H1 (cell line): ENCODE results near the gene NFYB. TPM values are rescaled to one million over a fixed set of nuclear protein-coding genes. Genes with fewer than 3 reads are reported as not detected.

Source experiments
- CTCF ChIA-PET: fragments of 300-600 bp; sonication (Branson Sonifier 250); formaldehyde crosslinking; loops from one replicate; lab custom pipeline; 2021; ENCODE audit not compliant: partially characterized antibody; lab: Charles Lee
- POLR2A ChIA-PET: fragments of 300-600 bp; sonication (Branson Sonifier 250); formaldehyde crosslinking; loops from one replicate; lab custom pipeline; 2021; ENCODE audit warnings: inconsistent platforms; ENCODE audit not compliant: partially characterized antibody; lab: Charles Lee
- DNase-seq, 2 experiments: peaks; one replicate each; pipeline versions ENCODE4 v3.0.0 to v3.0.0-alpha.2; 2010 to 2022; ENCODE audit warnings: low spot score in 2 of 2, low read depth in 1 of 2, mixed read lengths in 1 of 2
- FAIRE-seq: peaks from 2 replicates; lab custom pipeline; 2011; peaks lifted over from hg19 to GRCh38; lab: Jason Lieb, UNC
- H2AFZ ChIP-seq: 2 replicates; pipeline ENCODE4 v1.8.1; 2012; ENCODE audit warnings: low read length, inconsistent platforms
- H2AK5ac ChIP-seq: 2 replicates; pipeline ENCODE4 v1.6.1; 2013; ENCODE audit warnings: low read depth, low read length
- H2BK120ac ChIP-seq: replicated peaks from 2 replicates; pipeline ENCODE3; 2013; ENCODE audit warnings: low read depth, low read length, inconsistent platforms
- H2BK12ac ChIP-seq: 2 replicates; pipeline ENCODE4 v1.6.1; 2013; ENCODE audit warnings: low read depth, low read length
- H2BK15ac ChIP-seq: 2 replicates; pipeline ENCODE4 v1.6.1; 2013; ENCODE audit warnings: low read length
- H2BK20ac ChIP-seq: 2 replicates; pipeline ENCODE4 v1.6.1; 2013; ENCODE audit warnings: low read length
- H2BK5ac ChIP-seq: 2 replicates; pipeline ENCODE4 v1.6.1; 2013; ENCODE audit warnings: low read depth, low read length
- H3K14ac ChIP-seq: 2 replicates; pipeline ENCODE4 v1.6.1; 2013; ENCODE audit warnings: inconsistent platforms; ENCODE audit not compliant: insufficient read length
- H3K18ac ChIP-seq: 2 replicates; pipeline ENCODE4 v1.6.1; 2013; ENCODE audit warnings: low read length; ENCODE audit errors: extremely low read depth
- H3K23ac ChIP-seq: 2 replicates; pipeline ENCODE4 v1.6.1; 2013; ENCODE audit warnings: inconsistent platforms; ENCODE audit not compliant: insufficient read length
- H3K23me2 ChIP-seq: 2 replicates; pipeline ENCODE4 v1.6.1; 2013; ENCODE audit warnings: low read depth, low read length
- H3K27ac ChIP-seq: 2 replicates; pipeline ENCODE4 v1.6.1; 2011; ENCODE audit warnings: low read depth, low read length, inconsistent platforms
- H3K27me3 ChIP-seq, 4 experiments: replicated peaks in 1 of 4; 1 replicate in 1 of 4; 2 replicates in 3 of 4; pipeline versions ENCODE4 v1.6.1 to v1.8.1; 2011 to 2013; ENCODE audit warnings: low read length in 3 of 4, mild to moderate bottlenecking in 3 of 4, inconsistent platforms in 2 of 4, mixed read lengths in 2 of 4, moderate library complexity in 1 of 4; ENCODE audit not compliant: control insufficient read depth in 3 of 4, insufficient read depth in 3 of 4; ENCODE audit errors: extremely low read depth in 1 of 4
- H3K36me3 ChIP-seq, 4 experiments: 2 replicates each; pipeline versions ENCODE4 v1.6.1 to v1.8.1; 2011 to 2013; ENCODE audit warnings: mild to moderate bottlenecking in 4 of 4, low read length in 3 of 4, moderate library complexity in 2 of 4, control low read depth in 1 of 4, inconsistent platforms in 1 of 4; ENCODE audit not compliant: insufficient read depth in 4 of 4, control insufficient read depth in 2 of 4
- H3K4ac ChIP-seq: replicated peaks from 2 replicates; pipeline ENCODE3; 2013; ENCODE audit warnings: low read length, low read depth, mixed read lengths, inconsistent platforms; ENCODE audit not compliant: insufficient read length
- H3K4me1 ChIP-seq, 4 experiments: replicated peaks in 1 of 4; 1 replicate in 1 of 4; 2 replicates in 3 of 4; pipeline versions ENCODE4 v1.6.1 to v1.8.1; 2011 to 2013; ENCODE audit warnings: low read length in 3 of 4, inconsistent platforms in 2 of 4, mixed read lengths in 1 of 4; ENCODE audit not compliant: insufficient read depth in 4 of 4, control insufficient read depth in 3 of 4
- H3K4me2 ChIP-seq, 2 experiments: 2 replicates each; pipeline versions ENCODE4 v1.6.1 to v1.8.1; 2011 to 2013; ENCODE audit warnings: low read depth in 2 of 2, low read length in 2 of 2, control low read depth in 1 of 2, inconsistent platforms in 1 of 2, mild to moderate bottlenecking in 1 of 2; ENCODE audit not compliant: insufficient read depth in 1 of 2
- H3K4me3 ChIP-seq, 4 experiments: fragments of 200-600, 300-600 bp in 1 of 4; sonication (generic), shearing (Covaris generic), sonication (Bioruptor Twin) in 1 of 4; 2 replicates each; pipeline versions ENCODE4 v1.5.1 to v1.8.1; 2011 to 2016; ENCODE audit warnings: low read length in 4 of 4, low read depth in 3 of 4, control low read depth in 2 of 4, inconsistent platforms in 2 of 4, mild to moderate bottlenecking in 2 of 4, mixed read lengths in 1 of 4, moderate library complexity in 1 of 4; ENCODE audit not compliant: insufficient read depth in 2 of 4; ENCODE audit errors: extremely low read depth in 1 of 4
- H3K56ac ChIP-seq: replicated peaks from 2 replicates; pipeline ENCODE3; 2013; ENCODE audit warnings: low read depth, mild to moderate bottlenecking, mixed read lengths, low read length, inconsistent platforms; ENCODE audit not compliant: insufficient read length
- H3K79me1 ChIP-seq: 2 replicates; pipeline ENCODE4 v1.6.1; 2013; ENCODE audit warnings: low read depth, low read length, control low read depth
- H3K79me2 ChIP-seq, 2 experiments: 2 replicates each; pipeline versions ENCODE4 v1.6.1 to v1.8.1; 2012 to 2013; ENCODE audit warnings: low read length in 2 of 2, mild to moderate bottlenecking in 2 of 2, inconsistent platforms in 1 of 2; ENCODE audit not compliant: insufficient read depth in 2 of 2, control insufficient read depth in 1 of 2
- H3K9ac ChIP-seq, 4 experiments: replicated peaks in 1 of 4; 1 replicate in 1 of 4; 2 replicates in 3 of 4; pipeline versions ENCODE4 v1.6.1 to v1.8.1; 2011 to 2013; ENCODE audit warnings: low read depth in 3 of 4, low read length in 3 of 4, control low read depth in 2 of 4, mild to moderate bottlenecking in 2 of 4, moderate library complexity in 2 of 4, inconsistent platforms in 1 of 4; ENCODE audit errors: extremely low read depth in 1 of 4
- H3K9me3 ChIP-seq, 2 experiments: 2 replicates each; pipeline versions ENCODE4 v1.6.1 to v1.8.1; 2012 to 2013; ENCODE audit warnings: mild to moderate bottlenecking in 2 of 2, moderate library complexity in 2 of 2, control low read depth in 1 of 2, inconsistent platforms in 1 of 2, low read depth in 1 of 2, low read length in 1 of 2, mixed read lengths in 1 of 2; ENCODE audit not compliant: insufficient read depth in 2 of 2
- H4K20me1 ChIP-seq, 2 experiments: replicated peaks in 1 of 2; 2 replicates each; pipeline versions ENCODE3 to v1.8.1; 2011 to 2013; ENCODE audit warnings: inconsistent platforms in 2 of 2, low read length in 2 of 2, mild to moderate bottlenecking in 1 of 2; ENCODE audit not compliant: insufficient read depth in 2 of 2, control insufficient read depth in 1 of 2
- H4K5ac ChIP-seq: 2 replicates; pipeline ENCODE4 v1.6.1; 2013; ENCODE audit warnings: low read length, low read depth, mixed read lengths, inconsistent platforms; ENCODE audit not compliant: insufficient read length
- H4K8ac ChIP-seq: 2 replicates; pipeline ENCODE4 v1.8.0; 2013; ENCODE audit warnings: mild to moderate bottlenecking, moderate library complexity, low read length, inconsistent platforms; ENCODE audit not compliant: insufficient read depth; ENCODE audit errors: extremely low read depth
- H4K91ac ChIP-seq: replicated peaks from 2 replicates; pipeline ENCODE3; 2013; ENCODE audit warnings: low read length, mixed read lengths, inconsistent platforms; ENCODE audit not compliant: insufficient read length
- CBX5 ChIP-seq: fragments of 300-800, 300-1000 bp; sonication (generic); IDR thresholded peaks from 2 replicates; pipeline ENCODE4 v1.7.1; 2016; ENCODE audit warnings: antibody characterized with exemption, low read length, low read depth
- POLR2A ChIP-seq, 2 experiments: IDR thresholded peaks; 1 replicate in 1 of 2; 2 replicates in 1 of 2; pipeline ENCODE4 v1.6.1; 2011; ENCODE audit warnings: low read depth in 2 of 2, low read length in 2 of 2, mild to moderate bottlenecking in 2 of 2; ENCODE audit errors: control extremely low read depth in 1 of 2
- RAD21 ChIP-seq, 2 experiments: IDR thresholded peaks in 1 of 2; conservative IDR thresholded peaks in 1 of 2; 2 replicates each; pipeline ENCODE4 v1.6.1; 2011; ENCODE audit warnings: low read depth in 2 of 2, low read length in 2 of 2, improper control_type of control experiment in 1 of 2, inconsistent platforms in 1 of 2, mild to moderate bottlenecking in 1 of 2, moderate library complexity in 1 of 2
- TCF12 ChIP-seq: IDR thresholded peaks from 2 replicates; pipeline ENCODE4 v1.6.1; 2011; ENCODE audit warnings: low read depth, mild to moderate bottlenecking, low read length
- WGBS, 2 experiments: shearing (Covaris generic) in 1 of 2; methylation state at CpG; one replicate each; pipeline versions ENCODE4 v1.1.6 to v1.1.7; 2013 to 2015; ENCODE audit warnings: low lambda C conversion rate in 2 of 2, mixed read lengths in 2 of 2, inconsistent platforms in 1 of 2, low coverage in 1 of 2, missing lambda C conversion rate in 1 of 2; ENCODE audit not compliant: insufficient replicate concordance in 2 of 2, insufficient coverage in 1 of 2, insufficient read length in 1 of 2; ENCODE audit errors: extremely low coverage in 1 of 2, missing lambda C conversion rate in 1 of 2; 5-methylcytosine and 5-hydroxymethylcytosine counted together
- polyA plus RNA-seq, 7 experiments: library from polyadenylated mRNA; depleted of rRNA in 3 of 7; stranded (reverse) in 5 of 7; unstranded in 2 of 7; fragments of >200 nt in 5 of 7; fragments of 200-250 nt in 2 of 7; gene quantifications; 1 replicate in 5 of 7; 2 replicates in 1 of 7; 4 replicates in 1 of 7; pipeline versions ENCODE4 v1.2.1 to v1.2.3, GENCODE V29; 2011 to 2013; ENCODE audit warnings: missing spikeins in 2 of 7, mixed read lengths in 2 of 7
- total RNA-seq: library from RNA; stranded (reverse); fragmentation: NEBNext Ultra II Directional; extraction: Animal tissue kit (Norgen Biotek cat#: 25700); gene quantifications from 2 replicates; pipeline ENCODE4 v1.2.1, GENCODE V29; 2021

The NFYB gene
- total and polyA plus RNA-seq, 2 of the 8 experiments (the other 6 are each of a cell fraction or from before 2014, with no cell fraction given): 29.1 to 43.5 TPM

DNA sequence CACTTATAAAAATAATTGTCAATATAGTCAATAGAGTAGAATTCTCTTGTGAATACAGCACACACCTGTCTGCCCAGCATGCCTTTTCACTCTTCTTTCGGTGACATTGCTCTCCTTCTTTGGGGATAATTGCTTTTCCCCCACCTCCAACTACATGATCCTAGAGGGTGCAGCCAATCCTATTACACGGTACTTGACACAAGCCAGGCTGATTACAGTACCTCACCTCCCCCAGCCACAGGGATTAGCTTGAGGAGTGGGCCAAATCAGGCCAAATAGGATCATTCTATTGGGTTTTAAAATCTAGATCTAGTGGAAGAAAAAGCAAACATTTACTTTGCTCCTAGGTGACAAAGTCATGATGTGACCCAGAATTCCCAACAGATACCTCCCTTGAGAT is 16.8 kb upstream of the NFYB start:
- H3K14ac ChIP-seq: no peak overlapping the region
- H3K36me3 ChIP-seq: no peaks in the 10 kb centered on the region
- no peaks in the 10 kb centered on the region for H3K23me2 ChIP-seq
- H2BK120ac ChIP-seq: no peak overlapping the region
- no peak for DNase-seq
- no peak overlapping the region for H2BK15ac ChIP-seq
- no peak overlapping the region for H2AFZ ChIP-seq
- H3K4me1 ChIP-seq: no peaks in the 10 kb centered on the region
- TF ChIP-seq RAD21 (IDR thresholded peaks at IDR 0.05 in 1 of 2, conservative IDR thresholded peaks at IDR 0.05 in 1 of 2; ENCODE audit: low read depth in 2 of 2, low read length in 2 of 2) (no peak), POLR2A (IDR thresholded peaks at IDR 0.05; ENCODE audit: control extremely low read depth in 1 of 2, low read depth in 2 of 2, low read length in 2 of 2) (no peak), TCF12 (no peak), CBX5 (no peak)
- TF ChIP-seq, all 59 proteins: peak for 0
- no peak overlapping the region for H2BK12ac ChIP-seq
- H3K27ac ChIP-seq: no peak overlapping the region
- H2BK5ac ChIP-seq: no peak overlapping the region
- H2AK5ac ChIP-seq: no peak overlapping the region
- H4K5ac ChIP-seq: no peak overlapping the region
- ChIA-PET CTCF (no interaction called here), POLR2A (interaction anchor here (0.6 kb wide), 1 partner anchor 109 kb away, joined by 4 read pairs; no protein-coding TSS in a partner anchor)
- no peak for FAIRE-seq
- no peak overlapping the region for H4K8ac ChIP-seq
- H3K4me2 ChIP-seq: no peak overlapping the region
- no peaks in the 10 kb centered on the region for H3K79me2 ChIP-seq
- H3K27me3 ChIP-seq: no peaks in the 10 kb centered on the region
- no peak overlapping the region for H4K91ac ChIP-seq
- no peak overlapping the region for H3K4ac ChIP-seq
- H3K79me1 ChIP-seq: no peaks in the 10 kb centered on the region
- H3K9ac ChIP-seq: no peak overlapping the region
- H3K56ac ChIP-seq: no peak overlapping the region
- no peaks in the 10 kb centered on the region for H3K9me3 ChIP-seq
- H3K23ac ChIP-seq: no peak overlapping the region
- H4K20me1 ChIP-seq: no peaks in the 10 kb centered on the region
- H3K18ac ChIP-seq: no peak overlapping the region
- WGBS, 2 experiments: 82% methylated on average over 2 of the region's 2 CpGs; no CpG with 5 or more reads in 1 of the 2 experiments
- no peak overlapping the region for H2BK20ac ChIP-seq
- no peak overlapping the region for H3K4me3 ChIP-seq
